ENCODE measurements around the gene CSRP1.

CSRP1 gene

GRCh38 chr1:201533836-201534235 lies 26.9 kb upstream of the CSRP1 start:
- Histone ChIP-seq H3K79me2 (ENCODE audit: insufficient read depth, low read length) (no peaks in the 10 kb centered on the region), H3K4me3 (ENCODE audit: insufficient read depth, low read length, poor library complexity, severe bottlenecking) (no peak overlapping the region), H3K9me2 (replicated peaks; ENCODE audit: insufficient read depth, low read length) (no peaks in the 10 kb centered on the region), H4K20me1 (ENCODE audit: low read depth, low read length) (no peaks in the 10 kb centered on the region), H3K9me3 (ENCODE audit: insufficient read depth, low read length) (no peaks in the 10 kb centered on the region), H3F3A (ENCODE audit: insufficient read depth) (no peaks in the 10 kb centered on the region), H3K4me2 (ENCODE audit: low read depth, low read length, poor library complexity, severe bottlenecking) (no peak overlapping the region), H2AFZ (ENCODE audit: low read depth, low read length, severe bottlenecking) (no peak overlapping the region), H3K27me3 (ENCODE audit: low read length) (no peaks in the 10 kb centered on the region), H3K9ac (ENCODE audit: low read length) (no peak overlapping the region), H3K36me3 (ENCODE audit: low read length) (no peaks in the 10 kb centered on the region), H3K27ac (ENCODE audit: low read depth, low read length) (no peak overlapping the region)
- TF ChIP-seq CTCF (IDR thresholded peaks at IDR 0.05; ENCODE audit: insufficient read depth, low read length, poor library complexity, severe bottlenecking): no peak
- no peak for TF ChIP-seq EZH2phosphoT487 (conservative IDR thresholded peaks at IDR 0.05; ENCODE audit: low read length)

GRCh38 chr1:201531551-201532425 lies 24.9 kb upstream of the CSRP1 start:
- TF ChIP-seq EZH2phosphoT487 (conservative IDR thresholded peaks at IDR 0.05; ENCODE audit: low read length): no peak
- TF ChIP-seq CTCF (IDR thresholded peaks at IDR 0.05; ENCODE audit: insufficient read depth, low read length, poor library complexity, severe bottlenecking): no peak
- no peaks in the 10 kb centered on the region for H3K79me2 ChIP-seq (ENCODE audit: insufficient read depth, low read length)
- no peak overlapping the region for H2AFZ ChIP-seq (ENCODE audit: low read depth, low read length, severe bottlenecking)
- H3K27ac ChIP-seq (ENCODE audit: low read depth, low read length): no peak overlapping the region
- no peak overlapping the region for H3K4me3 ChIP-seq (ENCODE audit: insufficient read depth, low read length, poor library complexity, severe bottlenecking)
- no peak overlapping the region for H3K4me2 ChIP-seq (ENCODE audit: low read depth, low read length, poor library complexity, severe bottlenecking)
- no peaks in the 10 kb centered on the region for H3K9me3 ChIP-seq (ENCODE audit: insufficient read depth, low read length)
- H3K36me3 ChIP-seq (ENCODE audit: low read length): no peaks in the 10 kb centered on the region
- H3K9me2 ChIP-seq (replicated peaks; ENCODE audit: insufficient read depth, low read length): no peaks in the 10 kb centered on the region
- no peaks in the 10 kb centered on the region for H3F3A ChIP-seq (ENCODE audit: insufficient read depth)
- H4K20me1 ChIP-seq (ENCODE audit: low read depth, low read length): no peaks in the 10 kb centered on the region
- H3K27me3 ChIP-seq (ENCODE audit: low read length): no peaks in the 10 kb centered on the region
- H3K9ac ChIP-seq (ENCODE audit: low read length): no peak overlapping the region

- no peaks in the 10 kb centered on the region for H3F3A ChIP-seq (ENCODE audit: insufficient read depth)
- H3K27ac ChIP-seq (ENCODE audit: low read depth, low read length): no peak overlapping the region
- H3K4me3 ChIP-seq (ENCODE audit: insufficient read depth, low read length, poor library complexity, severe bottlenecking): no peak overlapping the region
- no peaks in the 10 kb centered on the region for H3K79me2 ChIP-seq (ENCODE audit: insufficient read depth, low read length)
- no peaks in the 10 kb centered on the region for H4K20me1 ChIP-seq (ENCODE audit: low read depth, low read length)
- no peaks in the 10 kb centered on the region for H3K9me3 ChIP-seq (ENCODE audit: insufficient read depth, low read length)
- no peaks in the 10 kb centered on the region for H3K9me2 ChIP-seq (replicated peaks; ENCODE audit: insufficient read depth, low read length)
- H3K27me3 ChIP-seq (ENCODE audit: low read length): no peaks in the 10 kb centered on the region
- no peak overlapping the region for H2AFZ ChIP-seq (ENCODE audit: low read depth, low read length, severe bottlenecking)
- TF ChIP-seq EZH2phosphoT487 (conservative IDR thresholded peaks at IDR 0.05; ENCODE audit: low read length) (no peak), CTCF (IDR thresholded peaks at IDR 0.05; ENCODE audit: insufficient read depth, low read length, poor library complexity, severe bottlenecking) (peak; percentile 45)
- H3K9ac ChIP-seq (ENCODE audit: low read length): no peak overlapping the region
- H3K4me2 ChIP-seq (ENCODE audit: low read depth, low read length, poor library complexity, severe bottlenecking): no peak overlapping the region
- H3K36me3 ChIP-seq (ENCODE audit: low read length): no peaks in the 10 kb centered on the region
Measured at GRCh38 chr1:201530741-201531531, 24.0 kb upstream of the CSRP1 start.
